ENCODE results near the gene OSBPL10.

OSBPL10 gene

DNA sequence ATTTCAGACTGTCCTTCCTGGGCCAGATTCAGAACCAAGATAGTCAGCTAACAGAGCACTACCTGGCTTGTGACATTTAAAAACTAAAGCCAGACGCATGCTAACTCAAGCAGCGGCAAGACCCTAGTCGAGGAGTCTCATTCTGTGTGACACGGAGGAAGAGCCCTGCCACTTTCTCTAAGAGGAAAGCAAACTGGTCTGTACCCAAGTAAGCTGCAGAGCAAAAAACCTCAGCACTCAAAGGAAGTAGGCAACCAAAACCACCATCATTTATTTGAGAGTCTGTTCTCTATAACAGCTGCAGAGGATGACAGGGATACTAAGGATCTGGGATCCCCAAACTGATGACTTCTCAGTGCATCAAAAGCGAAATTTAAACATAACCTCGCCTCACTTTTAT is 152.1 kb downstream of the OSBPL10 start:
- Histone ChIP-seq H3K4me3 (no peak overlapping the region), H3K4me1 (no peaks in the 10 kb centered on the region), H3K27ac (no peak overlapping the region), H3K27me3 (no peaks in the 10 kb centered on the region), H3K9me3 (no peaks in the 10 kb centered on the region), H3K36me3 (no peaks in the 10 kb centered on the region)
- DNase-seq: no peak
- TF ChIP-seq, protein P1, sequence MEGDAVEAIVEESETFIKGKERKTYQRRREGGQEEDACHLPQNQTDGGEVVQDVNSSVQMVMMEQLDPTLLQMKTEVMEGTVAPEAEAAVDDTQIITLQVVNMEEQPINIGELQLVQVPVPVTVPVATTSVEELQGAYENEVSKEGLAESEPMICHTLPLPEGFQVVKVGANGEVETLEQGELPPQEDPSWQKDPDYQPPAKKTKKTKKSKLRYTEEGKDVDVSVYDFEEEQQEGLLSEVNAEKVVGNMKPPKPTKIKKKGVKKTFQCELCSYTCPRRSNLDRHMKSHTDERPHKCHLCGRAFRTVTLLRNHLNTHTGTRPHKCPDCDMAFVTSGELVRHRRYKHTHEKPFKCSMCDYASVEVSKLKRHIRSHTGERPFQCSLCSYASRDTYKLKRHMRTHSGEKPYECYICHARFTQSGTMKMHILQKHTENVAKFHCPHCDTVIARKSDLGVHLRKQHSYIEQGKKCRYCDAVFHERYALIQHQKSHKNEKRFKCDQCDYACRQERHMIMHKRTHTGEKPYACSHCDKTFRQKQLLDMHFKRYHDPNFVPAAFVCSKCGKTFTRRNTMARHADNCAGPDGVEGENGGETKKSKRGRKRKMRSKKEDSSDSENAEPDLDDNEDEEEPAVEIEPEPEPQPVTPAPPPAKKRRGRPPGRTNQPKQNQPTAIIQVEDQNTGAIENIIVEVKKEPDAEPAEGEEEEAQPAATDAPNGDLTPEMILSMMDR (IDR thresholded peaks at IDR 0.05): no peak
- intact Hi-C loops (cut with DNase I; ENCODE audit: low total_unique reads): no loop called here

DNA sequence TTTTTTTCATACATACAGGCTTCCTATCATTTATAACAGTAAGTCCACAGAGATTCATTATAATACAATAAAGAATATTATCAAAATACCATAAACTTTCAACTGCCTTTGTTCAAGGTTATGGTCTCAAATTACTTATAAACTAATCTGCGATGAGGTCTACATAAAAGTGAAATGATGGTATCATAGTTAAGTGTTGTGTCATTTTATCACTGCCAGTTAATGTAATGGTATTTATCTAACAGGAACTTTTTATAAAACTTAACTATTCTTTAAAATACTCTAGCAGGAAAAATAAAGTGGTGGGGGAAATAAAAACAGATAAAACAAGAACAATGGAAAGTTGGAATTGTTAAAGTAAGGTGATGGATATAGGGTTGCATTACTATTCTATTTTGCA is 153.1 kb downstream of the OSBPL10 start:
- Histone ChIP-seq H3K27me3 (no peaks in the 10 kb centered on the region), H3K27ac (no peak overlapping the region), H3K4me3 (no peak overlapping the region), H3K9me3 (no peaks in the 10 kb centered on the region), H3K4me1 (no peaks in the 10 kb centered on the region), H3K36me3 (no peaks in the 10 kb centered on the region)
- intact Hi-C loops (cut with DNase I; ENCODE audit: low total_unique reads): no loop called here
- TF ChIP-seq, protein P1 (IDR thresholded peaks at IDR 0.05): no peak
- no peak for DNase-seq

DNA sequence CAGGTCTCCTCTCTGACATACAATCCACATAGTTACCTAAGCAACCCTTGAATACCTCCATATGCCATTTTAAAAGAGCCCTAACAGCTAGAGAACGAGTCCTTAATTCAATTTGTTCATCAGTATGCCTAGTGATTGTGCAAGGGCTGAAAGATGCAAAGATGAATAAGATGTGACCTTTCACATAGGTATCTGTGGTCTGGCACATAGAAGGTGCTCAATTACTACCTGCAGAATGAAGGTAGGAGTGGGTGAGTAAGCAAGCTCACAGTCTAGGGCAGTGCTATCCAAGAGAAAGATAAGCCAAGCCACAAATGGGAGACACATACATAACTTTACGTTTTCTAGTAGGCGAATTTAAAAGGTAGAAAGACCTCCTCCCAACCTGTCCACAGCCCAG is 157.9 kb downstream of the OSBPL10 start:
- intact Hi-C loops (cut with DNase I; ENCODE audit: low total_unique reads): no loop called here

DNA sequence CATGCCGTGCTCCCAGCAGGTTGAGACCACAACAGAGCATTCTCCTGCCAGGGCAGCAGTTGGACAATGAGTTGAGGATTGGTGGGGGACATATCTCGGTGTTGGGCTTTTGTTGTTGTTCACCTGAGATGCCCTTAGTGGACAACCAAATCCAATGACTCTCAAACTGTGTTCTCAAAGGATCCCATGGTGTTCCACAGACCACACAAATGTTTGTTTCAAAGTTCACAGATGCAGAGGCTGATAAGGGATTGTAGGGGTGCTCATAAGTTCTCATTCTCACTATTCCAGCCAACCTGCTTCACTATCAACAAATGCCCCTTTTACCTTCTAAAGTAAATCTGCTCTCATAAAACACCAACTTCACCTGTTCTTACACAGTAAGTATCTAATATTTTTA is 159.9 kb downstream of the OSBPL10 start:
- no peak for DNase-seq
- H3K27me3 ChIP-seq: no peaks in the 10 kb centered on the region
- no peaks in the 10 kb centered on the region for H3K4me1 ChIP-seq
- TF ChIP-seq, protein P1 (IDR thresholded peaks at IDR 0.05): no peak
- H3K9me3 ChIP-seq: no peaks in the 10 kb centered on the region
- no peaks in the 10 kb centered on the region for H3K36me3 ChIP-seq
- intact Hi-C loops (cut with DNase I; ENCODE audit: low total_unique reads): no loop called here
- H3K4me3 ChIP-seq: no peak overlapping the region
- no peak overlapping the region for H3K27ac ChIP-seq

More for the DNA sequence above, 157.9 kb downstream of the OSBPL10 start:
- no peak for DNase-seq
- no peak overlapping the region for H3K4me3 ChIP-seq
- no peaks in the 10 kb centered on the region for H3K9me3 ChIP-seq
- TF ChIP-seq, protein P1 (IDR thresholded peaks at IDR 0.05): no peak
- no peaks in the 10 kb centered on the region for H3K36me3 ChIP-seq
- no peak overlapping the region for H3K27ac ChIP-seq
- H3K27me3 ChIP-seq: no peaks in the 10 kb centered on the region
- H3K4me1 ChIP-seq: no peaks in the 10 kb centered on the region

DNA sequence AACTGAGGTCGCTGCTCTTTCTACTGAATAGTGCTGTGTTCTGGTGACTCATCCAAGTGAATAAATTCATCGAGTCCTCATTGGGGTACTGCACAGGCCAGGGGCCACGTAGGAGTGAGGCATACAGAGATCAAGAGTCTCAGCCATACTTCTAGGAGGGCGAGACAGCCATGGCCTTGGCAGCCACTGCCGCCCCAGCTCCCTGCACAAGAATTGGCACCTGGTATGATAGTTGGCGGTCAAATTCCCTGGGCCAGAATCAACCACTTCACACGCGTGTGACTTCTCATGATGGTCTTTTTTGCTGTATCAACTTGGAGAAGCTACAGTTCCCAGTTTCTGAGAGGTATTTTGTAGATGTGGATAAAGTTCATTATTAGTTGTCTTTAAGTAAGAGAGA is 161.6 kb downstream of the OSBPL10 start:
- TF ChIP-seq, protein P1 (IDR thresholded peaks at IDR 0.05): no peak
- H3K36me3 ChIP-seq: no peaks in the 10 kb centered on the region
- no peak overlapping the region for H3K27ac ChIP-seq
- no peaks in the 10 kb centered on the region for H3K27me3 ChIP-seq
- no peaks in the 10 kb centered on the region for H3K4me1 ChIP-seq
- no peaks in the 10 kb centered on the region for H3K9me3 ChIP-seq
- H3K4me3 ChIP-seq: no peak overlapping the region
- intact Hi-C loops (cut with DNase I; ENCODE audit: low total_unique reads): no loop called here
- no peak for DNase-seq

DNA sequence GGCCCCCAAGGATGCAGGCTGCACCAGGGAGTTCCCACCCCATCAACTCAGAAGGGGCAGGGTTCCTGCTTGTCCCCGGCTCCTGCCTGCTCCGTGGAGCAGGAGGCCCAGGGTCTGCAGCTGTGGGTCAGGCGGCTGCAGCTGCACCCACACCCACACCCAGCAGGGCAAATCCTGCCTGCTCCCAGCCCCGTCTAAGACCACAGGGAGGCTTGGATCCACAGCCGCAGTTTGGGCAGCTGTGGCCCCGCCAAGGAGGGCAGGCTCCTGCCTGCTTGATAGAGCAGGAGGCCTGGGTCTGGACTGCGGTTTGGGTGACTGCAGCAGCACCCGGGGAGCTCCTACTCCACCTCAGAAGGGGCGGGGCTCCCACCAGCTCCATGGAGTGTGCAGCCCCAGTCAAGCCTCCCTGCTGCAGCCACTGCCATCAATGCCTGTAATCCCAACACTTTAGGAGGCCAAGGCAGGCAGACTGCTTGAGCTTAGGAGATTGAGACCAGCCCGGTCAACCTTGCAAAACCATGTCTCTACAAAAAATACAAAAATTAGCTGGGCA is 163.6 kb downstream of the OSBPL10 start:
- H3K4me1 ChIP-seq: peaks cover 0 to 12% (median 3%) of the 10 kb centered on the region in 4 donors
- H3K4me3 ChIP-seq: no peak overlapping the region
- no peak overlapping the region for H3K27ac ChIP-seq
- no peaks in the 10 kb centered on the region for H3K27me3 ChIP-seq
- no peak for DNase-seq
- no peaks in the 10 kb centered on the region for H3K36me3 ChIP-seq
- H3K9me3 ChIP-seq: no peaks in the 10 kb centered on the region
- intact Hi-C loops (cut with DNase I; ENCODE audit: low total_unique reads): no loop called here
- TF ChIP-seq, protein P1 (IDR thresholded peaks at IDR 0.05): no peak

Measured in tibial artery (tissue), 4 donors.